NCI-H2227 (cell line): ENCODE results near the gene DLL3.

ENCODE experiments used
- DNase-seq: peaks from one replicate; lab custom pipeline; 2025; ENCODE audit not compliant: unreplicated experiment; lab: John Stamatoyannopoulos, UW

The DLL3 gene

DNA sequence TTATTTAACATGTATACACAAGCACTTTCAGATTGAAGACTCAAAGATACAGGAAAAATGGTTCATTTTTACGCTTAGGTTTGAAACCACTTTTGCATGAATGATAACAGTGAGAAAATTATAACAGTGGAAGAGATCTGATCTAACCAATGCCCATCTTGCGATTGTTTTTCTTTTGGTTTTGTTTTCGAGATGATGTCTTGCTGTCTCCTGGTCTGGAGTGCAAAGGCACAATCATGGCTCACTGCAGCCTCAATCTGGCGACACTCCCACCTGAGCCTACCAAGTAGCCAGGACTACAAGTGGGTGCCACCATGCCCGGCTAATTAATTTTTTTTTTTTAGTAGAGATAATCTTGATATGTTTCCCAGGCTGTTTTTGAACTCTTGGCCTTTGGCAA is 51.5 kb downstream of the DLL3 start:
- no peak for DNase-seq

DNA sequence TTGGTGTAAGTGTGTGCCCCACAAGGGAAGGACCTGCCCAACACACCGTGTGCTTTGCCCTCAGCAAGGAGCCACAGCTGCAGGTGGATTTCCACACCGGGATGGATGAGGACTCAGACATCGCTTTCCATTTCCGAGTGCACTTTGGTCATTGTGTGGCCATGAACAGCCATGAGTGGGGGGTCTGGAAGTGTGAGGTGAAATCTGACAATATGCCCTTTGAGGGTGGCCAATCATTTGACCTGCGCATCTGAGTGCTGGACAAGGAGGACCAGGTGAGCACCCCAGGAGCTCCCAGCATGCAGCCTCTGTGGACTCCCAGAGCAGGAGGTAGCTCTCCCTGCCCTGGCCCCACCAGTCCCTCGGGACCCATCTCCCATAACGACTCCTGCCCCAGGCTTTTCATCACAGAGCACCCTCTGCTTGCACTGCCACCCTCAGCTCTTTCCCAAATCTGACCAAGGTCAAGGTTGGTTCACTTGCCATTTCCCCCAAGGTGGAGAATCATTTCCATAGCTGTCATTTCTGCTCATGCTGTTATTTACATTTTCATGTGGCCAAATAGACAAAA is 54.4 kb downstream of the DLL3 start:
- DNase-seq: no peak

DNA sequence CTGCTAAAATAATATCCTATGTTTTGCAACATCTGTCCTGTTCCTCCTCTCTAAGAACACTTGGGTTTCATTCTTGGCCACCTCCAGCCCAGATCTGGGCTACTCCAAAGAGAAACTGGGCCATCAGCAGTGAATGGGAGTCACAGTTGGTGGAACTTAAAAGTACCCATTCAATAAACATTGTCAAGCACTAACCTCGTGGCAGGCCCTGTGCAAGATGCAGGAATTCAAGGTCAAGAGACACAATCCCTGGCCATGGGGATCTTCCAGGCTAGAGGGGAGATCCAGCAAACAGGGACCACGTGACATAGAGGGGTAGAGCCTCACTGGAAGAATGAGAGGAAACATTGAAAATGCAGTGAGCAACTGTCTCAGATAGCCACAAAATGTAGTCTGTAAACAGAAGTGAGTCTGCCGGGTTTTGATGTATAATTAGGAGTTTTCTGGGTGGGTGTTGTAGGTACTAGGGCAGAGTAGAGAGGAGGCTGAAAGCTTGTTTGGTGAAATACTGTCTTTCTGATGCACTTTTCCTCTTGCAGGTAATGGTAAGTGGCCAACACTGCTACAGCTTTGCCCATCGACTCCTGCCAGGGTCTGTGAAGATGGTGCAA is 56.1 kb downstream of the DLL3 start:
- no peak for DNase-seq

DNA sequence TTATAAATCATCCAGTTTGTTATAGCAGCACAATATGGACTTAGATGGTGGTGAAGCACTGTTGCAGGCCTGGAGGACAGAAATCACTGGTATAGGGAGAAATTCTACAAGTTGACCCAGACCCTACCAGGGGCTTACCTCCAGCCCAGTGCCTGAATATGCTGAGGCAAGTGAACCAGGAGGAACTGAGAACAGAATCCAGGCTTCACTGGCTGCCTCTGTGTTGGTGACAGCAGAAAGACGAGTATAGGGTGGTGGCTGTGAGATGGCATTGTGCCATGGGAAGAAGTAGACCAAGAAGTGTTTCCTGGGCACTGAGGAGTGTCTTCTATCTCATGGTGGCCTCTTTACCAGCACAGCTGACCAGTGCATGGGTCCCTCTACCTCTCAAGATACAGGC is 57.1 kb downstream of the DLL3 start:
- DNase-seq: no peak
